Liver (tissue), 3 donors: ENCODE measurements around the gene SMC2.

Experiments
- HNF4G ChIP-seq: IDR thresholded peaks from 2 replicates; pipeline ENCODE4 v1.6.1; 2016; ENCODE audit warnings: antibody characterized with exemption
- JUND ChIP-seq, 2 donors: IDR thresholded peaks; 2 replicates each; pipeline ENCODE4 v1.6.1; 2016; ENCODE audit warnings: antibody characterized with exemption in 2 of 2
- REST ChIP-seq: IDR thresholded peaks from 2 replicates; pipeline ENCODE4 v1.6.1; 2016; ENCODE audit warnings: antibody characterized with exemption, mild to moderate bottlenecking
- SP1 ChIP-seq: IDR thresholded peaks from 2 replicates; pipeline ENCODE4 v1.6.1; 2018; ENCODE audit warnings: antibody characterized with exemption, mild to moderate bottlenecking
- TF ChIP-seq, protein P1 (sequence below): fragments of 150-350 bp; IDR thresholded peaks from 2 replicates; pipeline ENCODE4 v1.5.1; 2017; ENCODE audit warnings: improper control_type of control experiment, low read depth, low read length; ENCODE audit not compliant: missing input control
- donor health status: healthy.
- donor health status: healthy.

DNA sequence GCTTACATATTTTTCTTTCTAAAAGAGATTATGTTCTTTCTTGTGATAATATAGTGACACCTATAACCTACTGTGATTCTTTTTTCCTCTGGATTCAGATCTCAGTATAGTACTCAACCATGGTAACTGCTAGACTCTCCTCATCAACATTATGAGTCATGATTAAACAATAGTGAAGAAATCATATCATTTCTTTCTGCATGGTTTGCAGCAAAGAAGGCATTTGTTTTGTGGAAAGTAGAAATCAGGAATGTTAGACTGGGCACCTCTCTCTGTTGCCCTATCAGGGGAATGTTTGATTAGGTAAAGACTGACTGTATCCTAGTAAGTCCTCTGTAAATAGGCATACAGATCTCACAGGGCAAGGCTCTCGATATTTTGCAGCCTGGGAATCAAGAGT, 25.6 kb upstream of the SMC2 start:
- no peak for TF ChIP-seq HNF4G
- TF ChIP-seq, protein P1, sequence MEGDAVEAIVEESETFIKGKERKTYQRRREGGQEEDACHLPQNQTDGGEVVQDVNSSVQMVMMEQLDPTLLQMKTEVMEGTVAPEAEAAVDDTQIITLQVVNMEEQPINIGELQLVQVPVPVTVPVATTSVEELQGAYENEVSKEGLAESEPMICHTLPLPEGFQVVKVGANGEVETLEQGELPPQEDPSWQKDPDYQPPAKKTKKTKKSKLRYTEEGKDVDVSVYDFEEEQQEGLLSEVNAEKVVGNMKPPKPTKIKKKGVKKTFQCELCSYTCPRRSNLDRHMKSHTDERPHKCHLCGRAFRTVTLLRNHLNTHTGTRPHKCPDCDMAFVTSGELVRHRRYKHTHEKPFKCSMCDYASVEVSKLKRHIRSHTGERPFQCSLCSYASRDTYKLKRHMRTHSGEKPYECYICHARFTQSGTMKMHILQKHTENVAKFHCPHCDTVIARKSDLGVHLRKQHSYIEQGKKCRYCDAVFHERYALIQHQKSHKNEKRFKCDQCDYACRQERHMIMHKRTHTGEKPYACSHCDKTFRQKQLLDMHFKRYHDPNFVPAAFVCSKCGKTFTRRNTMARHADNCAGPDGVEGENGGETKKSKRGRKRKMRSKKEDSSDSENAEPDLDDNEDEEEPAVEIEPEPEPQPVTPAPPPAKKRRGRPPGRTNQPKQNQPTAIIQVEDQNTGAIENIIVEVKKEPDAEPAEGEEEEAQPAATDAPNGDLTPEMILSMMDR, result no peak
- TF ChIP-seq JUND (IDR thresholded peaks at IDR 0.05), result no peak
- no peak for TF ChIP-seq REST
- no peak for TF ChIP-seq SP1
